Measurements from ENCODE around the gene AMY2B. TPM values are rescaled to one million over a fixed set of nuclear protein-coding genes. Genes with fewer than 3 reads are reported as not detected.

The AMY2B gene
- 2.1 and 2.7 TPM in 2 replicates for total RNA-seq

GRCh38 chr1:103571289-103571688 is at the start of gene AMY2B:
Gene AMY2B, plus strand, starts transcription at chr1:103571589. Its CDS starts 14 bp downstream, at chr1:103571603.

GRCh38 chr1:103525607-103526507 is 45.5 kb upstream of the AMY2B start, which contains the start of gene RNPC3:
Gene RNPC3, plus strand, starts transcription at chr1:103525699. Its CDS starts 372 bp downstream, at chr1:103526071.

DNA sequence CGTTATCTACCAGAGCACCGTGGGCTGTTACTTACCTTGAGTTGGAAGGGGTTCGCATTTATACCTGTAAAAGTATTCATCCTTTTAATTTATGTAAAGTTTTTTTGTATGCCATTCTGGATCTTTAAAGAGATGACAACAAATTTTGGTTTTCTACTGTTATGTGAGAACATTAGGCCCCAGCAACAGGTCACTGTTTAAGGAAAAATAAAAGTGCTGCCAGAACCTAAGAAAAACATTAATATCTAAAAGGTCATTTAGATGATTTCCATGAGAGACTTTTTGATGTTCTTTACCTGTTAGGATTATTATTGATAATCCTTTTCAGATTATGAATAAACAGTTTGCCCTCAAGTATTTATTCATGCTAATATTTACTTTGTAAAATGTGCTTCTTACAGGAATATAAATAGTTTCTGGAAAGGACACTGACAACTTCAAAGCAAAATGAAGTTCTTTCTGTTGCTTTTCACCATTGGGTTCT is 45.6 kb downstream of the AMY2B start, which contains the start of gene AMY2A:
Gene AMY2A (plus strand): TSS at position 434 of the 484 bp plus-strand sequence. CDS start 14 bp downstream, at position 448.

Other genes with a start within 250 kb of the AMY2B start
- 2.4 and 5.4 TPM in 2 replicates for gene RNPC3, start 45.9 kb upstream of the AMY2B start, total RNA-seq
- gene AMY2A, start 45.8 kb downstream of the AMY2B start, total RNA-seq, result not detected in 2 replicates
- gene AMY1A, start 84.2 kb downstream of the AMY2B start, total RNA-seq, result not detected in 2 replicates
- gene AMY1B, start 124.6 kb downstream of the AMY2B start, total RNA-seq, result not detected in 2 replicates
- 0.07 TPM in 1 of 2 replicates, not detected in the other for gene AMY1C, start 178.3 kb downstream of the AMY2B start, total RNA-seq

Measured in nasal cavity respiratory epithelium epithelial cell of viscerocranial mucosa (primary cell).